NB4 (cell line): ENCODE results near the gene KRT72.

ENCODE experiments used
- MYC ChIP-seq: IDR thresholded peaks from 2 replicates; pipeline ENCODE4 v1.6.1; 2011; ENCODE audit warnings: low read depth, low read length
- POLR2A ChIP-seq: IDR thresholded peaks from 2 replicates; pipeline ENCODE4 v1.6.1; 2011; ENCODE audit warnings: mild to moderate bottlenecking; ENCODE audit not compliant: insufficient read length; ENCODE audit errors: extremely low read depth
- TF ChIP-seq, protein P1 (sequence below): IDR thresholded peaks from one replicate; pipeline ENCODE4 v1.5.1; 2012; ENCODE audit warnings: low read depth, low read length
- TF ChIP-seq, protein P2 (sequence below): IDR thresholded peaks from 2 replicates; pipeline ENCODE4 v1.6.1; 2011; ENCODE audit warnings: low read depth, low read length

DNA sequence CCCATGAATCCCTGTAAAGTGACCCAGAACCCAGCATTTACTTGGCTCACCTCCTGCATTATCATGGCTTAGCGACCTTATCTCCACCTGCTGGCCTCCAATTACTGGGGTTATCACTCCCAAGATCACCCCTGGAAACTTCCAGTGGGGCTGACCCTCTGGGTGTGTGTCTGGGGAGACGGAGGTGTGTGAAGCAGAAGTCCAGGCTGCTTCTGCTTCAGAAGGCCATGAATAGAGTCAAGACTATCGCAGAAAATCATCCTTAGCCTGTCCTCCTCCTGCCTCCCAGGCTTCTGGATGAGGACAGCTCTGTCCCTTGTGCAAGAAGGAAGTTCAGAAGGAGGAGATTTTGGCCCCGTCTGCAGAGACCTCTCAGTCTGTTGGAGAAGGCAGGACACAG, 408 bp upstream of the KRT72 start:
- TF ChIP-seq, protein P1, sequence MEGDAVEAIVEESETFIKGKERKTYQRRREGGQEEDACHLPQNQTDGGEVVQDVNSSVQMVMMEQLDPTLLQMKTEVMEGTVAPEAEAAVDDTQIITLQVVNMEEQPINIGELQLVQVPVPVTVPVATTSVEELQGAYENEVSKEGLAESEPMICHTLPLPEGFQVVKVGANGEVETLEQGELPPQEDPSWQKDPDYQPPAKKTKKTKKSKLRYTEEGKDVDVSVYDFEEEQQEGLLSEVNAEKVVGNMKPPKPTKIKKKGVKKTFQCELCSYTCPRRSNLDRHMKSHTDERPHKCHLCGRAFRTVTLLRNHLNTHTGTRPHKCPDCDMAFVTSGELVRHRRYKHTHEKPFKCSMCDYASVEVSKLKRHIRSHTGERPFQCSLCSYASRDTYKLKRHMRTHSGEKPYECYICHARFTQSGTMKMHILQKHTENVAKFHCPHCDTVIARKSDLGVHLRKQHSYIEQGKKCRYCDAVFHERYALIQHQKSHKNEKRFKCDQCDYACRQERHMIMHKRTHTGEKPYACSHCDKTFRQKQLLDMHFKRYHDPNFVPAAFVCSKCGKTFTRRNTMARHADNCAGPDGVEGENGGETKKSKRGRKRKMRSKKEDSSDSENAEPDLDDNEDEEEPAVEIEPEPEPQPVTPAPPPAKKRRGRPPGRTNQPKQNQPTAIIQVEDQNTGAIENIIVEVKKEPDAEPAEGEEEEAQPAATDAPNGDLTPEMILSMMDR, result no peak
- TF ChIP-seq POLR2A, result no peak
- TF ChIP-seq MYC, result no peak
- TF ChIP-seq, protein P2, sequence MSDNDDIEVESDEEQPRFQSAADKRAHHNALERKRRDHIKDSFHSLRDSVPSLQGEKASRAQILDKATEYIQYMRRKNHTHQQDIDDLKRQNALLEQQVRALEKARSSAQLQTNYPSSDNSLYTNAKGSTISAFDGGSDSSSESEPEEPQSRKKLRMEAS, result no peak
